Measurements from ENCODE around the gene KDSR. TPM values are rescaled to one million over a fixed set of nuclear protein-coding genes. Genes with fewer than 3 reads are reported as not detected.

The KDSR gene
- total RNA-seq, 1 donor from 2014 or later = 52.8 TPM

GRCh38 chr18:63348508-63349136 lies 18.4 kb downstream of the KDSR start:
- Mint-ChIP-seq H3K27ac (no peak overlapping the region), H3K4me1 (no peaks in the 10 kb centered on the region), H3K9me3 (no peaks in the 10 kb centered on the region), H3K4me3 (no peak overlapping the region), H3K27me3 (ENCODE audit: low read depth) (no peaks in the 10 kb centered on the region), H3K36me3 (peaks cover 47% of the 10 kb centered on the region)
- TF ChIP-seq CTCF (IDR thresholded peaks at IDR 0.05; ENCODE audit: unreplicated experiment) = no peak
- no peak for DNase-seq (ENCODE audit: low spot score in 2 of 2, unreplicated experiment in 2 of 2)

GRCh38 chr18:63346480-63347183 lies 20.4 kb downstream of the KDSR start:
- DNase-seq (ENCODE audit: low spot score in 2 of 2, unreplicated experiment in 2 of 2) = no peak
- Mint-ChIP-seq H3K36me3 (peaks cover 45% of the 10 kb centered on the region), H3K27ac (no peak overlapping the region), H3K27me3 (ENCODE audit: low read depth) (no peaks in the 10 kb centered on the region), H3K4me3 (no peak overlapping the region), H3K4me1 (no peaks in the 10 kb centered on the region), H3K9me3 (no peaks in the 10 kb centered on the region)
- TF ChIP-seq CTCF (IDR thresholded peaks at IDR 0.05; ENCODE audit: unreplicated experiment) = no peak

GRCh38 chr18:63346031-63346430 lies 21.0 kb downstream of the KDSR start:
- H3K27me3 Mint-ChIP-seq (ENCODE audit: low read depth) = no peaks in the 10 kb centered on the region

GRCh38 chr18:63344918-63345317 lies 22.1 kb downstream of the KDSR start:
- Mint-ChIP-seq H3K36me3 (peaks cover 47% of the 10 kb centered on the region), H3K4me1 (no peaks in the 10 kb centered on the region), H3K4me3 (no peak overlapping the region), H3K27me3 (ENCODE audit: low read depth) (no peaks in the 10 kb centered on the region), H3K27ac (no peak overlapping the region), H3K9me3 (no peaks in the 10 kb centered on the region)
- no peak for TF ChIP-seq CTCF (IDR thresholded peaks at IDR 0.05; ENCODE audit: unreplicated experiment)
- DNase-seq (ENCODE audit: low spot score in 2 of 2, unreplicated experiment in 2 of 2) = no peak

More at GRCh38 chr18:63346031-63346430, 21.0 kb downstream of the KDSR start:
- no peaks in the 10 kb centered on the region for H3K4me1 Mint-ChIP-seq
- no peak overlapping the region for H3K4me3 Mint-ChIP-seq
- H3K27ac Mint-ChIP-seq = no peak overlapping the region
- H3K36me3 Mint-ChIP-seq = peaks cover 49% of the 10 kb centered on the region
- no peaks in the 10 kb centered on the region for H3K9me3 Mint-ChIP-seq
- no peak for DNase-seq (ENCODE audit: low spot score in 2 of 2, unreplicated experiment in 2 of 2)
- no peak for TF ChIP-seq CTCF (IDR thresholded peaks at IDR 0.05; ENCODE audit: unreplicated experiment)

- no peaks in the 10 kb centered on the region for H3K4me1 Mint-ChIP-seq
- no peaks in the 10 kb centered on the region for H3K27me3 Mint-ChIP-seq (ENCODE audit: low read depth)
- H3K4me3 Mint-ChIP-seq = no peak overlapping the region
- H3K36me3 Mint-ChIP-seq = peaks cover 45% of the 10 kb centered on the region
- DNase-seq (ENCODE audit: low spot score in 2 of 2, unreplicated experiment in 2 of 2) = no peak
- H3K27ac Mint-ChIP-seq = no peak overlapping the region
- TF ChIP-seq CTCF (IDR thresholded peaks at IDR 0.05; ENCODE audit: unreplicated experiment) = no peak
- H3K9me3 Mint-ChIP-seq = no peaks in the 10 kb centered on the region
Observed at GRCh38 chr18:63344263-63344662, 22.7 kb downstream of the KDSR start.

Measured in mesothelial cell of epicardium (in vitro differentiated cells).